Measurements from ENCODE around the gene PRDM4. TPM values are rescaled to one million over a fixed set of nuclear protein-coding genes. Genes with fewer than 3 reads are reported as not detected.
A peak's percentile ranks its signal among the peaks of the same experiment; 100 is the strongest.
"Not testable (repeated sequence)": the region's sequence is repeated elsewhere in the genome, so short reads cannot be mapped to it uniquely, and the experiment has no call there.

Gene PRDM4
- total RNA-seq, 1 experiment from 2014 or later, result 20.3 TPM

DNA sequence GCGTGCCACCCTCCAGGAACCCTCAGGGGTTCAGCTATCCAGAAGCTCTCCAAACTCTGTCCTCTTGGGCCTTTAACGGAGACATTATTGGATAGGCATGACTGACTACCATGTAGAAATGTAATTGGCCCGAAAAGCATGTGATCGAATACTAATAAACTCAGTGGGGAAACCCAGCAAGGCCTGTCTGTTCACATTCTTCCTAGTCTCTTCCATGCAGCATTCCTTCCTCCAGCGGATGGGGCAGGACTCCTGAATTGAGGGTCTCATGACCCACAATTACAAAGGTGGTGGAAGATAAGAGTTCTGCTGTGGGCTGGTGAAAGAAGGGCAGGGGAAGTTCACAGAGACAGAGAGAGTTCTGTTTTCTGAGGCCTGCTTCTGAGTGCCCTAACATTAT lies 6.5 kb upstream of the PRDM4 start:
- DNase-seq (ENCODE audit: low spot score), result no peak

DNA sequence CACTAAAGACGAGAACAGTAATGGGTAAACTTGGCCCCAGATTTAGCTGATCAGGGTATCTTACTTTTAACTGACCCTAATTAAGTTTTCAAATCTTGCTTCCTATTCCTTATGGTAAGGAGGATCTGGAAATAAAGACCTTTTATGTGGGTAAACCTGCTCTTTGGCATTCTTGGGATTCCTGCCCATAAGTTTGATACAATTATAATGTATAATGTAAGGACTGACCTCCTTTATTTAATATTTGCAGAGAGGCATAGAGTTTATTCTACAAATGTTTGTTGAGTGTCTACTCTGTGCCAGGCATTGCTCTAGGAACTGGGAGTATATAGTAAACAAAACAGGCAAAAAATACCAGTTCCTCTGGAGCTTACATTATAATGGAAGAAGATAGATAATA lies 4.4 kb upstream of the PRDM4 start:
- no peak for DNase-seq (ENCODE audit: low spot score)

DNA sequence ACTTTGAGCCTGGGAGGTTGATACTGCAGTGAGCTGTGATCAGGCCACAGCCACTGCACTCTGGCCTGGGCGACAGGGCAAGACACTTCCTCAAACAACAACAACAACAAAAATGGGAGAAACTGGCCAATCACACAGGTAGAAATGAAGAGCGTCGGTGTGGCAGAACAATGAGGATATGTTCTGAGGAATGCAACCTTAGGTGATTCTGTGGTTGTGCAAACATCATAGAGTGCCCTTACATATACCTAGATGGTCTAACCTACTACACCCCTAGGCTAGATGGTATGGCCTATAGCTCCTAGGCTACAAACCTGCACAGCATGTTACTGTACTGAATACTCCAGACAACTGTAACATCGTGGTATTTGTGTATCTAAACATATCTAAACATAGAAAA lies 3.7 kb upstream of the PRDM4 start:
- DNase-seq (ENCODE audit: low spot score), result no peak

DNA sequence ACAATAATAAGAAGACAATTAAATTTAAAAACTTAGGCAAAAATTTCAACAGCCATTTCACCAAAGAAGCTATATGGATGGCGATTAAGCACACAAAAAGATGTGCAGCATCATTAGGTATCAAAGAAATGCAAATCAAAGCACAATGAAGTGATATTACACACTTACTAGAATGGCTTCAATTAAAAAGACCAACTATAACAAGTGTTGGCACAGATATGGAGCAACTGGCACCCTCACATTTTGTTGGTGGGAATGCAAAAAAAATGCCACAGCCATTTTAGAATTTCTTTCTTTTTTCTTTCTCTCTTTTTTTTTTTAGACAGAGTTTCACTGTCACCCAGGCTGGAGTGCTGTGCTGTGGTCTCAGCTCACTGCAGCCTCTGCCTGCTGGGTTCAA lies 1.9 kb upstream of the PRDM4 start:
- no peak for DNase-seq (ENCODE audit: low spot score)

DNA sequence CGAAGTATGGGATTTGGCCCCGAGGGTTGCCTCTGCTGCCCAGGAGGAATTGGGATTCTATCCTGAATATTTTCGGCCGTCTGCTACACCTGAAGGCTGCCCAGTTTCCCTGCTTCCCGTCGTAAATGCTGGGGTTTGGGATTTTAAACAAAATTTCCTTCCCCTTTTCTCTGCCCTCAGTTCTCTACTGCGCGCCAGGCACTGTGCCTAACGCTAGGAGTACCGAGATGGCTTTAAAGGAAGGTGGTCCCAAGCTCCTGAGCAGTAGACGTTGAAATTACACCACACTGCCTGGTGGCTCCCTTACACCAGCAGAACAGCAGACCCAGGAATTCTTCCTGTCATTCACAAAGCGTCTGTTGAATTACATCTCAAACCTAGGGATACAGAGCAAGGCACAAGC lies 566 bp upstream of the PRDM4 start:
- no peak for DNase-seq (ENCODE audit: low spot score)

DNA sequence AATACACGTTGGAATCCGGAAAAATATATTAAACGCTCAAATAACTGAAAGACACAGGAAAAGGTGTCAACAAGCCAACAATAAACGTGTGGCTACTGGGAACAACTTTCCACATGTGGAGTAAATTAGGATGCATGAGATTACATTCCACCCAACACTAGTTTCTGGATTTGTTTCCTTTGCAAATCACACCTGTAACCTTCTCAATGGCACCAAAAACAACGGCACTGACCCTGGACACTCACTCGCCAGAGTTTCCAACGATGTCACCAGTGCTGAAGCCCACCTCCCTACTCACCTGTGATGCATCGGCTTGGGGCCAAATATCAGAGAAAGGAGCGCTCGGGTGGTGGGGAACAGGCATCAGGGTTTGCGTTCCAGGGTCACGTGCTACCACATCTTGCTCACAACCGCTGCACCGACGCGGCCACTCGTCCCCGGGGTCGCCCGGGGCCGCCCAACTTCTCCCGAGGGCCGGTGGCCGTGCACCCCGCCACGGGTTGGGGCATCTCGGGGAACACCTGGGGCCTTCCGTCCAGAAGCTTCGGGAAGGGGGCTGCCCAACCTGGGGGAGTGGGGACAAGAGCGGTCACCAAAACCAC lies 629 bp downstream of the PRDM4 start:
- DNase-seq (ENCODE audit: low spot score), result no peak

DNA sequence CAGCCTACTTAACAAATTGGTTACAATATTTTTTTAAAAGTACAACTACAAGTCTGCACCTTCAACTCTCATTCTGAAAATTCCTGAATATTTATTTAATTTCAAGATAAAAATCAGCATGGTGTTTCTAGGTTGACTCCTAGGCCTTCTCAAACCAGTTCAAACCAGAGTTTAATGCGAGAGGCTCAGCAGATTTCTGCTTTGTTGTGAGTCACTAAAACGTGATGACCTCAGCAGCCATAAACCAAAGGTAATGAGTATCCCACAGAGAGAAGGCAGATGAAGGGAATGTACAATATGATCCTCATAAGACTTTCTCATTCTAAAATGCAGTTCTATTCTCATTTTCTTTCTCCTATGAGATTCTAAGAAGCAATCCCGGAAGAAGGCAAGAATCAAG lies 1.5 kb downstream of the PRDM4 start:
- peak; percentile 86 for DNase-seq (ENCODE audit: low spot score)

DNA sequence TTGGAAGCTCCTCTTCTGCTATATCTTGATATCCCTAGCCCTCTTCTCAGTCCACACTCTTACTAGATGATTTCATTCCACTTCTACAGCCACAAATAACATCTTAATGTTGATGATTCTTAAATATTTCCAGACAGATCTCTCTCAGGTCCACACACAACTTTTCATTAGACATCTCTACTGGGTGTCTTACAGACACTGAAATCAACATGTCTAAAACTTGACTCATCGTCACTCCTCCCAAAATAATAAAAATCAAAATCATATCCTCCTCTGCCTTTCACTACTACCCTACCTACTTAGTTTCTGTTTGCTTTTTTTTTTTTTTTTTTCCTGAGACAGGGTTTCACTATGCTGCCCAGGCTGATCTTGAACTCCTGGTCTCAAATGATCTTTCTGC lies 11.9 kb downstream of the PRDM4 start:
- DNase-seq (ENCODE audit: low spot score), result no peak

DNA sequence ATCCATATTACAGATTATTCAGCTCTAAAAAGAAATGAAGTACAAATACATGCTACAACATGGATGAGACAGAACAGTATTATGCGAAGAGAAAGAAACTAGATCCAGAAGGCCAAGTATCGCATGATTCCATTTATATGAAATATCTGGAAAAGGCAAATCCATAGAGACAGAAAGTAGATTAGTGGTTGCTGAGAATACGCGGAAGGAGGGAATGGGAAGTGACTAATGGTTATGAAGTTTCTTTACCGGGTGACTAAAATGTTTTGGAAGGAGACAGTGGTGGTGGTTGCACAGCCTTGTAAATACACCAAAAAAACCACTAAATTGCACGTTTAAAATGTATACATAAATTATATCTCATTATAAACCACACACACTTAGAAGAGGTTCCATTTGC lies 12.5 kb downstream of the PRDM4 start:
- peak; percentile 22 for DNase-seq (ENCODE audit: low spot score)

DNA sequence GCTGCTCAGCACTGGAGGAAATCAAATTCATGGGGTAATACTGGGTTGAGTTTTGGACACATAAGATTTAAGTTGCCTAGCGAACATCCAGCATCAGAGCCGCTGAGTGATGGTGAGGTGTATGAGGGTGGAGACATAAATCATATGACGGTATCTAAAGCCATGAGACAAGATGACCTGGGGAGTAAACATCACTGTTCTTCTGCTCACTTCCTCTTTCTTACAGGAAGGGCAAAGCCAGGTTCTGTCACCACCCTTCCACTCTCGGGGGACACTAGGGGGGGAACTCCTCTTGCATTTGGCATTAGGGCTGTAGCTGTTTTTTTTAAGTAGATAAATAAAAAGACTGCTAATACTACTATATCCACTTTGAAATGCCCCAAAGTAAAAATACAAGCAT lies 24.0 kb downstream of the PRDM4 start:
- DNase-seq (ENCODE audit: low spot score), result no peak

DNA sequence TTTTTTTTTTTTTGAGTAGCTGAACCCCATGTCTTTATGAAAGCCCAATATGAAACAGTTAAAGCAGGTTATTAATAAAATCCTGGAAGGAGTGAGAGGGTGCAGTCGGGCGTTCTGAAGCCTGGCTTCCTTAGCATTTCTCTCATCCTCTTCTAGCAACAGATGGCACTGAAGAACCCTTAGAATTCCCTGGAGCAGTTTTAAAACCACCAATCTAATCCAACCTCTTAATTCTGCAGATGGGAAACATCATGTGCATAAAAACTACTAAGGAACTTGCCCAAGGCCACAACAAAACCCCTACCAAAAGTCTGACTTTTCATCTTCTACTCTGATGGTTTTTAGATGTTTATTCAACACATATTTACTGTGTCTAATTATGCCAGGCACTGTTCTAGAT lies 25.2 kb downstream of the PRDM4 start:
- DNase-seq (ENCODE audit: low spot score), result no peak

DNA sequence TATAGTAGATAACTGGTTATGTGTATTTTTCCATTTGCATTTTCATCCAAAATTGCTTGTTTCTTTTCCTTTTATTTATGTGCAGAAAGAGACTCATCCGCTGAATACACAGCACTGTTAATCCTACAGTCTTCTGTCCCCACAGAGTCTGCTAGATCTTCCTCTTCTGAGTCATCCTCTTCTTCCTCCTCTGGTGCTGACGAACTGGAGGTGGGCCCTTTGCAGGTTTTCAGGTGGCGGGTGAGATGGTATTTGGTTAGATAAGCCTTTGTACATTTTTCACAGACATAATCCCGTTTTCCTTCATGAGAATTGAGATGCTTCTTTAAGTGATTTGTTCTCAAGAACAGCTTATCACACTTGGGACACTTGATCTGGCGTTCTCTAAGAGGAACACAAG lies 26.8 kb downstream of the PRDM4 start:
- DNase-seq (ENCODE audit: low spot score), result no peak

DNA sequence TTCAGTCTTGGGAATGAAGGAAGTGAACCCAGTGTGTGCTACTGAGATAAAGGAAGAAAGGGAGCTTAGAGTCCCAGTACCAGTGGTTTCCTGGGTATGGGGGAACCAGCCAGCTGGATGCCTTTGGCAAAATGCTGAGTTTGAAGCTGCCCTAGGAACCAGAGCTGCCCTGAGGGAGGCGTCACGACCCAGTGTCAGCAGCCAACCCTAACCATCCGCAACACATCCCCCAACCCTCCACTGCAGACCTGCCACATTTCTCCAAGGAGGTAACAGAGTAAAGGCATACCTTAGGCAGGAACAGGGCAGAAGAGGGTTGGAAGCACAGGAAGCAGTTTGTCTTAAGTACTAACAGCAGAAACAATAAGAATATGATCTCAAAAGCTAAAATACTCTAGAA lies 28.6 kb downstream of the PRDM4 start:
- no peak for DNase-seq (ENCODE audit: low spot score)

DNA sequence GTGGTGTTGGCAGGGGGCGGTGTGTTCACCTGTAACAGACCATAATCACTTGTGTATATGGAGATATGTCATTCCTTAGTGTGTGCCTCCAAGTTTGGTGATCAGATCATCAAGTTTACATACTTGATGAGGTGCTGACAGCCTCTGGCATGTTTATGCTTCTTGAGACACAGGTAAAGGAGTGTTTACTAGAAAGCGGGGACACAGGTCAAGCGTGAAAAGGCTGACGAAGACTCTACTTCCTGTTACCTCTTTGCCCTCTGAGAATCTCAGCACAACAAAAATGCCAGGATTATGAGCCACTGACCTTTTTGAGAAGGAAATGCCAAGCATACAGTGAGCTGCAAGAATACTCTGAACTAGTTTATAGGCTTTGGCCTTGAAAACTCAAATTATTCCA lies 29.6 kb downstream of the PRDM4 start:
- DNase-seq (ENCODE audit: low spot score), result no peak

DNA sequence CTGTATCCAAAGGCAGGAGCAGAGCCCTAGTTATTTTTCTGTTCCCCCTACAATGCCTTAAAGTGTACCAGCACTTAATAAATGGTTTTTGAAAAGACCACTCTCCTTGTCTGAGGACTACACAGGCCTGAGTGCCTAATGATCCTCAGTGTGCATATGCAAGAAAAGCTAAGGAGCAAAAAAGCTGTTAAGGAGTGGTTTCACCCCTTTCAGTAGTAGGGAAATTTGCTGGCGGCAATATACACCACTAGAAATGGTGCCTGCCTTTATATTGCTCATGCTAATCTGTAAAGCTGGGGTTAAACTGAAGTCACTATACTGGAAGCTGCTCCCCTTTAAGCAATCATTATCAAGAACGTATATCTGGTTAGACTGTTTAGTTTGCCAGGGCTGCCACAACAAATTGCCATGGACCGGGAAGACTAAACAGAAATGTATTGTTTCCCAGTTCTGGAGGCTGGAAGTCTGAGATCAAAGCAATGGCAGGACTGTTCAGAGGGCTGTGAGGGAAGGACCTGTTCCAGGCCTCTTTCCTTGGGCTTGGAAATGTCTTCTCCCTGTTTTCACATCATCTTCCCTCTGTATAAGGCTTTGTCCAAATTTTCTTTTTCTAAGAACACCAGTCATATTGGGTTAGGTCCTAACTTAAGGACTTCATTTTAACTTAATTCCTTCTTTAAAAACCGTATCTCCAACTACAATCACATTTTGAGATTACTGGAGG lies 30.2 kb downstream of the PRDM4 start:
- DNase-seq (ENCODE audit: low spot score), result no peak

DNA sequence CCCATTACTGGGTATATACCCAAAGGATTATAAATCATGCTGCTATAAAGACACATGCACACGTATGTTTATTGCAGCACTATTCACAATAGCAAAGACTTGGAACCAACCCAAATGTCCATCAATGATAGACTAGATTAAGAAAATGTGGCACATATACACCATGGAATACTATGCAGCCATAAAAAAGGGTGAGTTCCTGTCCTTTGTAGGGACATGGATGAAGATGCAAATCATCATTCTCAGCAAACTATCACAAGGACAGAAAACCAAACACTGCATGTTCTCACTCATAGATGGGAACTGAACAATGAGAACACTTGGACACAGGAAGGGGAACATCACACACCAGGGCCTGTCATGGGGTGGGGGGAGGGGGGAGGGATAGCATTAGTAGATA lies 33.2 kb downstream of the PRDM4 start:
- DNase-seq (ENCODE audit: low spot score), result not testable (repeated sequence)

DNA sequence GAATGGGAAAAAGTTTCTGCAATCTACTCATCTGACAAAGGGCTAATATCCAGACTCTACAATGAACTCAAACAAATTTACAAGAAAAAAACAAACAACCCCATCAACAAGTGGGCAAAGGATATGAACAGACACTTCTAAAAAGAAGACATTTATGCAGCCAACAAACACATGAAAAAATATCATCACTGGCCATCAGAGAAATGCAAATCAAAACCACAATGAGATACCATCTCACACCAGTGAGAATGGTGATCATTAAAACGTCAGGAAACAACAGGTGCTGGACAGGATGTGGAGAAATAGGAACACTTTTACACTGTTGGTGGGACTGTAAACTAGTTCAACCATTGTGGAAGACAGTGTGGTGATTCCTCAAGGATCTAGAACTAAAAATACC lies 33.6 kb downstream of the PRDM4 start:
- DNase-seq (ENCODE audit: low spot score), result not testable (repeated sequence)

DNA sequence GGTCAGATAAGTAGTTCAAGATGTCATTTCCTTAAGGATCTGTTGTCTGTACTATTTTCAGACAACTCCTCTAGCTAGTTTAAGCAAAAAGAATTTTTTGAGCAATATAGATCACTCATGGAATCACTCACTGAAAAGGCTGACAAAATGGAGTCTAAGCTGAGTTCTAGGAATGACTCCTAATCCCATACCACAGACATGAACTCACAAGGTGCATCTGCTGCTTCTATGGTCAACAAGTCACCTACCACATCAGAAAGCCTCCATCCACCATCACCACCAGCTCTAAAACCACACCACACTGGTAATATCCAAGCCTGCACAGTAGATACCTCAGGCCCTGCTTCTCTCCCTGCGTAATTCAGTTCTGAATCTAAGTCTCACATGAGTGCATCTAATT lies 42.3 kb downstream of the PRDM4 start:
- no peak for DNase-seq (ENCODE audit: low spot score)

DNA sequence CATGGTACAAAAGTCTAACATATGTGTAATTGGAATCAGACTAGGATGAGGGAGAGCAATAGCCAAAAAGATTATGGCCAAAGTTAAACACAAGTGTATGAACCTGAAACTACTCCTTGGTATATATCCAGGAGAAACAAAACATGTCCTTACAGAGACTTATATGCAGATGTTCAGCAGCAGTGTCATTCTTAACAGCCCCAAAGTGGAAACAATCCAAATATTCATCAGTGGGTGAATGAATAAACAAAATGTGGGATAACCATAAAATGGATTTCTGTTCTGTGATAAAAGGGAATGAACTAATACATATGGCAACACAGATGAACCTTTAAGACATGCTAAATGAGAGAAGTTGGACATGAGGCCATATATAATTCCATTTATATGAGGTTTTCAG lies 45.2 kb downstream of the PRDM4 start:
- DNase-seq (ENCODE audit: low spot score), result no peak

DNA sequence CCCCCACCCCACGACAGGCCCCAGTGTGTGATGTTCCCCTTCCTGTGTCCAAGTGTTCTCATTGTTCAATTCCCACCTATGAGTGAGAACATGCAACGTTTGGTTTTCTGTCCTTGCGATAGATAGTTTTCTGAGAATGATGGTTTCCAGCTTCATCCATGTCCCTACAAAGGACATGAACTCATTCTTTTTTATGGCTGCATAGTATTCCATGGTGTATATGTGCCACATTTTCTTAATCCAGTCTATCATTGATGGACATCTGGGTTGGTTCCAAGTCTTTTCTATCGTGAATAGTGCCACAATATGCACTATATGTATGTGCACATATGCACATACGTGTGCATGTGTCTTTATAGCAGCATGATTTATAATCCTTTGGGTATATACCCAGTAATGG lies 55.4 kb downstream of the PRDM4 start:
- not testable (repeated sequence) for DNase-seq (ENCODE audit: low spot score)

DNA sequence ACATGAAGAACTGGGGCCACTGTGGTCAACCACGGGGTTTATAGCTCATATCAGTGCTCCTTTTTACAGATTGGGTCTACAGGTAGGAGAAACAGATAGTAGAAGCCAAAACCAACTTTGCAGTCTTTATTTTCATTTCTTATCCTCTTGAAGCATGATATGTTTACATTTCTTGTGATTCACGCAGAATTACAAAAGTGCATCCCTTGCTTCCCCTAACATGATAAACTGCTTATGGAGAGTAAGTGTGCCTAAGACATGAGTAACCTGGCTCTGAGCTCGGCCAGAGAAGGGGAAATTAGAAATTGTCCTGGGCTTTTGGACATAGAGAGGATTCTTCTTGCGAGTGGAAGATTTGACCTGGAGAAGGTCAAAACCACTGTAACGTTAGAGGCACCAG lies 56.9 kb downstream of the PRDM4 start:
- DNase-seq (ENCODE audit: low spot score), result no peak

DNA sequence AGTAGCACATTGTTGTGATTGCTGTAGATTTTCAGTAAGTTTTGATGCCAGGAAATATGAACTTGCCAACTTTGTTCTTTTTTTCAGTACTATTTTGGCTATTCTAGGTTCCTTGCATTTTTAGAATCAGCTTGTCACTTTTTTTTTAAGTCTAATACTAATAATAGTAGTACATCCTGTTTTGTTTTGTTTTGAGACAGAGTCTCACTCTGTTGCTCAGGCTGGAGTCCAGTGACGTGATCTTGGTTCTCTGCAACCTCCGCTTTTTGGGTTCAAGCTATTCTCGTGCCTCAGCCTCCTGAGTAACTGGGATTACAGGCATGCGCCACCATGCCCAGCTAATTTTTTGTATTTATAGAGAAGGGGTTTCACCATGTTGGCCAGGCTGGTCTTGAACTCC lies 58.8 kb downstream of the PRDM4 start:
- no peak for DNase-seq (ENCODE audit: low spot score)

DNA sequence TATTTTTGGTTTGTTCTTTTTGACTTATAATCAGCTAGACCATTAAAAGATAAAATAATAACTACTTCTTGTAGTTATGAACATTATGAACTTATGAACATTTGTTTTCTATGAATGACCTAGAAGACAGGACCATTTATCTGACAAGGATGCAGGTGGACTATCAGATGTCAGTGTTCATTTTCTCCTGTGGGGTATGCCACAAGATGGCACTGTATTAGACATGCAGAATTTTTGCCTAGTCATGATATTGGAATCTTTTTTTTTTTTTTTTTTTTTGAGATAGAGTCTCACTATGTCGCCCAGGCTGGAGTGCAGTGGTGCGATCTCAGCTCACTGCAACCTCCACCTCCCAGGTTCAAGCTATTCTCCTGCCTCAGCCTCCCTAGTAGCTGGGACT lies 65.2 kb downstream of the PRDM4 start:
- peak; percentile 45 for DNase-seq (ENCODE audit: low spot score)

Data from H4 (cell line).